Measurements from ENCODE around the gene SCCPDH. TPM values are rescaled to one million over a fixed set of nuclear protein-coding genes. Genes with fewer than 3 reads are reported as not detected.

Gene SCCPDH
- total and polyA plus RNA-seq, 2 of the 13 experiments (the other 11 are each of a cell fraction or from before 2014, with no cell fraction given) = 36.7 to 62.3 TPM

- TF ChIP-seq ZNF280D (CRISPR knock-in tag; IDR thresholded peaks at IDR 0.05) (no peak), HOXA5 (CRISPR knock-in tag; IDR thresholded peaks at IDR 0.05) (no peak), ATF1 (CRISPR knock-in tag; IDR thresholded peaks at IDR 0.05) (no peak), ZNF264 (CRISPR knock-in tag; IDR thresholded peaks at IDR 0.05) (0 out of 2 replicates have a peak, but pooled peaks have one; percentile 41), ZNF414 (CRISPR knock-in tag; IDR thresholded peaks at IDR 0.05) (no peak), ZNF589 (CRISPR knock-in tag; conservative IDR thresholded peaks at IDR 0.05) (no peak), HOXA3 (CRISPR knock-in tag; IDR thresholded peaks at IDR 0.05) (peak; percentile 73), ZSCAN5A (CRISPR knock-in tag; IDR thresholded peaks at IDR 0.05; ENCODE audit: borderline replicate concordance) (0 out of 2 replicates have a peak, but pooled peaks have one; percentile 42), ZNF710 (CRISPR knock-in tag; IDR thresholded peaks at IDR 0.05; ENCODE audit: borderline replicate concordance) (peak; percentile 22; the same call in 1 of the 2 replicates), TRIM22 (IDR thresholded peaks at IDR 0.05) (no peak), SP140L (CRISPR knock-in tag; IDR thresholded peaks at IDR 0.05; ENCODE audit: borderline replicate concordance) (no peak), FOXP4 (CRISPR knock-in tag; IDR thresholded peaks at IDR 0.05) (peak; percentile 60), ESRRA (CRISPR knock-in tag; IDR thresholded peaks at IDR 0.05; ENCODE audit: low read depth) (no peak), ATF2 (CRISPR knock-in tag; IDR thresholded peaks at IDR 0.05) (0 out of 2 replicates have a peak, but pooled peaks have one; percentile 22), ZNF331 (CRISPR knock-in tag; IDR thresholded peaks at IDR 0.05) (no peak), NCOA2 (CRISPR knock-in tag; IDR thresholded peaks at IDR 0.05) (peak; percentile 14; the same call in 1 of the 2 replicates)
These were observed 77.2 kb downstream of the SCCPDH start (continued) for GRCh38 chr1:246801241-246802020.

Measured in HepG2 (cell line).